Neuronal stem cell (in vitro differentiated cells): ENCODE measurements around the gene KMT5C.

Experiments used
- DNase-seq: peaks from one replicate; pipeline ENCODE4 v3.0.0-alpha.2; 2013; ENCODE audit warnings: low spot score
- H2AFZ ChIP-seq: one replicate; pipeline ENCODE4 v1.6.1; 2013; ENCODE audit warnings: mild to moderate bottlenecking, low read length, inconsistent platforms
- H2AK5ac ChIP-seq: 2 replicates; pipeline ENCODE4 v1.6.1; 2013; ENCODE audit warnings: low read depth, mild to moderate bottlenecking, inconsistent platforms, low read length, moderate library complexity, mixed read lengths
- H2BK120ac ChIP-seq: 2 replicates; pipeline ENCODE4 v1.6.1; 2013; ENCODE audit warnings: low read depth, mild to moderate bottlenecking, inconsistent platforms, low read length, moderate library complexity, mixed read lengths
- H2BK12ac ChIP-seq: one replicate; pipeline ENCODE4 v1.6.1; 2013; ENCODE audit warnings: low read length, inconsistent platforms
- H2BK15ac ChIP-seq: 2 replicates; pipeline ENCODE4 v1.6.1; 2013; ENCODE audit warnings: mild to moderate bottlenecking, low read length, inconsistent platforms, mixed read lengths
- H2BK5ac ChIP-seq: one replicate; pipeline ENCODE4 v1.6.1; 2013; ENCODE audit warnings: inconsistent platforms, mild to moderate bottlenecking, low read length, moderate library complexity
- H3K14ac ChIP-seq: one replicate; pipeline ENCODE4 v1.6.1; 2013; ENCODE audit warnings: low read length, inconsistent platforms
- H3K18ac ChIP-seq: 2 replicates; pipeline ENCODE4 v1.6.1; 2013; ENCODE audit warnings: low read length, inconsistent platforms
- H3K23ac ChIP-seq: 2 replicates; pipeline ENCODE4 v1.6.1; 2013; ENCODE audit warnings: low read depth, mild to moderate bottlenecking, mixed read lengths, low read length, inconsistent platforms; ENCODE audit not compliant: poor library complexity
- H3K27ac ChIP-seq: replicated peaks from 3 replicates; pipeline ENCODE4 v1.5.1; 2013; ENCODE audit warnings: low read length, inconsistent platforms
- H3K27me3 ChIP-seq, 3 experiments: 2 replicates each; pipeline ENCODE4 v1.6.1; 2013; ENCODE audit warnings: low read length in 3 of 3, mild to moderate bottlenecking in 2 of 3, inconsistent platforms in 1 of 3, low read depth in 1 of 3, mixed read lengths in 1 of 3, moderate library complexity in 1 of 3; ENCODE audit not compliant: control insufficient read depth in 3 of 3, insufficient read depth in 3 of 3
- H3K36me3 ChIP-seq, 2 donors: replicated peaks in 1 of 2; 2 replicates each; pipeline ENCODE4 v1.6.1; 2013; ENCODE audit warnings: low read length in 2 of 2; ENCODE audit not compliant: control insufficient read depth in 2 of 2, insufficient read depth in 2 of 2
- H3K4ac ChIP-seq: 2 replicates; pipeline ENCODE4 v1.6.1; 2013; ENCODE audit warnings: inconsistent platforms, mild to moderate bottlenecking, low read length, moderate library complexity
- H3K4me1 ChIP-seq, 2 donors: 1 replicate in 1 of 2; 2 replicates in 1 of 2; pipeline ENCODE4 v1.6.1; 2013; ENCODE audit warnings: low read length in 2 of 2, low read depth in 1 of 2; ENCODE audit not compliant: control insufficient read depth in 2 of 2, insufficient read depth in 1 of 2
- H3K4me2 ChIP-seq: one replicate; pipeline ENCODE4 v1.6.1; 2013; ENCODE audit warnings: mild to moderate bottlenecking, low read length, inconsistent platforms; ENCODE audit not compliant: insufficient read depth, poor library complexity, severe bottlenecking
- H3K4me3 ChIP-seq, 2 donors: 2 replicates each; pipeline ENCODE4 v1.5.1; 2013; ENCODE audit warnings: low read length in 2 of 2, mild to moderate bottlenecking in 2 of 2, inconsistent platforms in 1 of 2, moderate library complexity in 1 of 2
- H3K79me1 ChIP-seq: one replicate; pipeline ENCODE4 v1.6.1; 2013; ENCODE audit warnings: low read depth, mild to moderate bottlenecking, inconsistent platforms, low read length, moderate library complexity
- H3K9ac ChIP-seq: one replicate; pipeline ENCODE4 v1.6.1; 2013; ENCODE audit warnings: mild to moderate bottlenecking, low read depth, low read length, inconsistent platforms; ENCODE audit not compliant: poor library complexity
- H3K9me3 ChIP-seq, 2 donors: replicated peaks in 1 of 2; 2 replicates each; pipeline versions ENCODE3 to v1.6.1; 2013; ENCODE audit warnings: low read length in 2 of 2, mild to moderate bottlenecking in 2 of 2, inconsistent platforms in 1 of 2, low read depth in 1 of 2, mixed read lengths in 1 of 2, moderate library complexity in 1 of 2; ENCODE audit not compliant: control insufficient read depth in 2 of 2, insufficient read depth in 1 of 2
- H4K8ac ChIP-seq: one replicate; pipeline ENCODE4 v1.6.1; 2013; ENCODE audit warnings: low read depth, mild to moderate bottlenecking, inconsistent platforms, low read length, moderate library complexity
- H4K91ac ChIP-seq: one replicate; pipeline ENCODE4 v1.6.1; 2013; ENCODE audit warnings: low read length, low read depth, mild to moderate bottlenecking, inconsistent platforms; ENCODE audit not compliant: poor library complexity
- WGBS, 2 donors: extraction: QIAGEN DNeasy Blood & Tissue Kit; methylation state at CpG; one replicate each; pipeline ENCODE4 v1.1.7; 2013; ENCODE audit warnings: missing lambda C conversion rate in 2 of 2, mixed read lengths in 1 of 2; ENCODE audit not compliant: insufficient read length in 2 of 2, insufficient replicate concordance in 1 of 2; ENCODE audit errors: extremely low coverage in 2 of 2; 5-methylcytosine and 5-hydroxymethylcytosine counted together

KMT5C gene

DNA sequence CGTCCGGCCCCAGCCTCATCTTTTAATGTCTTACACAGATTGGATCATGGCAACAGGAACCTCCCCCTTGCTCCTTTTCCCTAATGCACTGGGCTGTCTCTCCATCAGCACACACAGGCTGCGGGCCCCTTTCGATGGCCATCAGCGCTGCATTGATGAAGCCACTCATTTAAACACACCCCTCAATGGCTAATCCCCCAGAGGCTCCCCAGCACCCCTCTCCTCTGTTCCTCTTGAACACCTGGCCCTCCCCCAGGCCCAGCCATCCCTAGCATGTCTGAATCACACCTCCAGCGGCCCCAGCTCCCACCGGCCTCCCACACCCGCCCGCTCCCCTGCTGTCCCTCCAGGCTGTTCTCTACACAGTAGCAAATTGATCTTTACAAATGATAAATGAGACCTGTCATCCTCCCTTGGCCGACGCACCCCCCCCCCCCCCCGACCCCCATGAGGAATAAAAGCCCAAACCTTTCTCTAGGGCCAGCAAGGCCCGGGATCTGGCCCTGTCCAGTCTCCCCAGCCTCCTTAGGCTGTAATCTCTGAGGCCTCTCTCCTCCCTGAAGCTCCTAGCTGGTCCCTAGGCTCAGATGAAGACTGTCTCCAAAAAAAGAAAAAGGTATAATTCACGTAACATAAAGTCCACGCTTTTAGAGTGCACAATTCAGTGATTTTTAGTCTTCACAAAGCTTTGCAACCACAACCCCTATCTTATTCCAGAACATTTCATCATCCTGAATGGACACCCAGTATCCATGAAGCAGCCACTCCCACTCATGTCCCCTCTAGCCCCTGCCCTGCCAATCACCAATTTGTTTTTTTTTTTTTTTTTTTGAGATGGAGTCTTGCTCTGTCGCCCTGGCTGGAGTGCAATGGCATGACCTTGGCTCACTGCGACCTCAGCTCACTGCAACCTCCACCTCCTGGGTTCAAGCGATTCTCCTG, 53.4 kb downstream of the KMT5C start:
- Histone ChIP-seq H2BK12ac (no peak overlapping the region), H3K79me1 (peaks cover 9% of the 10 kb centered on the region), H2BK5ac (peak overlapping the region; percentile 61), H3K27ac (no peak overlapping the region), H2AK5ac (no peak overlapping the region), H3K4me1 (peaks cover 10 to 20% of the 10 kb centered on the region in 2 donors), H3K4me3 (no peak overlapping the region), H3K23ac (no peak overlapping the region), H4K91ac (no peak overlapping the region), H4K8ac (no peak overlapping the region), H2BK15ac (no peak overlapping the region), H3K14ac (no peak overlapping the region), H2BK120ac (no peak overlapping the region), H2AFZ (no peak overlapping the region), H3K18ac (peak overlapping the region; percentile 83), H3K9ac (no peak overlapping the region), H3K36me3 (peaks cover 32 to 40% of the 10 kb centered on the region in 2 donors), H3K4ac (no peak overlapping the region), H3K4me2 (no peak overlapping the region), H3K27me3 (no peaks in the 10 kb centered on the region), H3K9me3 (no peaks in the 10 kb centered on the region)
- no peak for DNase-seq
- WGBS, 2 donors: no CpG with 5 or more reads among the region's 18 CpGs
